ENCODE data around the gene MOSPD3.

- TF ChIP-seq L3MBTL2 (conservative IDR thresholded peaks at IDR 0.05) (no peak), HDGF (IDR thresholded peaks at IDR 0.05; ENCODE audit: borderline replicate concordance) (no peak)
Observed at GRCh38 chr7:100604028-100604975, 8.0 kb upstream of the MOSPD3 start.

Data from HEK293T (cell line).